HepG2 (cell line): ENCODE data around the gene CNTN5. TPM values are rescaled to one million over a fixed set of nuclear protein-coding genes. Genes with fewer than 3 reads are reported as not detected.

ENCODE experiments used
- ARID2 ChIP-seq: sonication (generic); formaldehyde crosslinking; IDR thresholded peaks from 2 replicates; pipeline ENCODE4 v1.8.1; 2022; ENCODE audit warnings: mild to moderate bottlenecking, missing genetic modification reagents, borderline replicate concordance
- ARNT2 ChIP-seq: sonication (generic); formaldehyde crosslinking; IDR thresholded peaks from 2 replicates; pipeline ENCODE4 v1.8.0; 2022; ENCODE audit warnings: mild to moderate bottlenecking, low read depth, missing genetic modification reagents, moderate library complexity
- CEBPZ ChIP-seq: IDR thresholded peaks from 2 replicates; pipeline ENCODE4 v1.6.1; 2012; ENCODE audit warnings: low read length, improper control_type of control experiment
- DBP ChIP-seq: sonication (generic); formaldehyde crosslinking; IDR thresholded peaks from 2 replicates; pipeline ENCODE4 v1.4.0; 2020; ENCODE audit warnings: missing genetic modification reagents; ENCODE audit errors: not compliant biosample characterization
- ELF3 ChIP-seq: IDR thresholded peaks from 2 replicates; pipeline ENCODE4 v1.6.1; 2016; ENCODE audit warnings: missing genetic modification reagents, missing compliant biosample characterization
- FOXK1 ChIP-seq: sonication (generic); formaldehyde crosslinking; IDR thresholded peaks from 2 replicates; pipeline ENCODE4 v1.4.0; 2020; ENCODE audit warnings: low read depth, missing genetic modification reagents, borderline replicate concordance
- HNRNPLL ChIP-seq: fragments of 200-400 bp; formaldehyde crosslinking; IDR thresholded peaks from 2 replicates; pipeline ENCODE4 v1.6.1; 2017; ENCODE audit warnings: mild to moderate bottlenecking, low read depth, low read length; ENCODE audit not compliant: poor library complexity, severe bottlenecking
- KDM6A ChIP-seq: IDR thresholded peaks from 2 replicates; pipeline ENCODE4 v1.6.1; 2016; ENCODE audit warnings: low read depth
- NONO ChIP-seq, 2 experiments: fragments of 450-650 bp in 1 of 2; sonication (generic) in 1 of 2; formaldehyde crosslinking in 1 of 2; IDR thresholded peaks in 1 of 2; conservative IDR thresholded peaks in 1 of 2; 2 replicates each; pipeline versions ENCODE4 v1.6.1 to v1.8.0; 2017 to 2022; ENCODE audit warnings: mild to moderate bottlenecking in 1 of 2, missing genetic modification reagents in 1 of 2, moderate library complexity in 1 of 2
- PLRG1 ChIP-seq: fragments of 450-650 bp; conservative IDR thresholded peaks from 2 replicates; pipeline ENCODE4 v1.6.1; 2016
- PRMT3 ChIP-seq: sonication (generic); formaldehyde crosslinking; IDR thresholded peaks from 2 replicates; pipeline ENCODE4 v1.8.1; 2022; ENCODE audit warnings: low read depth, mild to moderate bottlenecking, moderate library complexity, missing genetic modification reagents, borderline replicate concordance
- RAD21 ChIP-seq: fragments of 450-650 bp; formaldehyde crosslinking; IDR thresholded peaks from 2 replicates; pipeline ENCODE4 v1.5.0; 2020; ENCODE audit warnings: mild to moderate bottlenecking
- TRAFD1 ChIP-seq: sonication (generic); formaldehyde crosslinking; IDR thresholded peaks from 2 replicates; pipeline ENCODE4 v1.5.1; 2020; ENCODE audit warnings: missing genetic modification reagents, mild to moderate bottlenecking, borderline replicate concordance
- ZBTB4 ChIP-seq: sonication (generic); formaldehyde crosslinking; IDR thresholded peaks from 2 replicates; pipeline ENCODE4 v1.4.0; 2020; ENCODE audit warnings: missing genetic modification reagents, mild to moderate bottlenecking, borderline replicate concordance
- ZNF160 ChIP-seq: sonication (generic); formaldehyde crosslinking; IDR thresholded peaks from 2 replicates; pipeline ENCODE4 v1.8.0; 2022; ENCODE audit warnings: mild to moderate bottlenecking, inconsistent platforms, missing genetic modification reagents
- ZNF225 ChIP-seq: sonication (generic); formaldehyde crosslinking; IDR thresholded peaks from 2 replicates; pipeline ENCODE4 v1.4.0; 2020; ENCODE audit warnings: mild to moderate bottlenecking, missing genetic modification reagents
- ZNF264 ChIP-seq: sonication (generic); formaldehyde crosslinking; IDR thresholded peaks from 2 replicates; pipeline ENCODE4 v1.4.0; 2020; ENCODE audit warnings: missing genetic modification reagents
- ZNF282 ChIP-seq: fragments of 450-650 bp; IDR thresholded peaks from 2 replicates; pipeline ENCODE4 v1.6.1; 2018; ENCODE audit not compliant: partially characterized antibody
- ZNF792 ChIP-seq: IDR thresholded peaks from 2 replicates; pipeline ENCODE4 v1.6.1; 2016
- ZSCAN12 ChIP-seq: sonication (generic); formaldehyde crosslinking; IDR thresholded peaks from 2 replicates; pipeline ENCODE4 v1.9.0; 2021; ENCODE audit warnings: mild to moderate bottlenecking, missing genetic modification reagents
- polyA plus RNA-seq, 8 experiments: library from polyadenylated mRNA; depleted of rRNA in 3 of 8; stranded (reverse) in 7 of 8; unstranded in 1 of 8; fragments of >200 nt; fragmentation: Illumina TruSeq in 4 of 8; extraction: Trizol in 4 of 8; gene quantifications; 2 replicates each; pipeline versions ENCODE4 v1.2.1 to v1.2.3, GENCODE V29; 2011 to 2016; ENCODE audit warnings: low read depth in 4 of 8, missing spikeins in 1 of 8, mixed read lengths in 1 of 8; ENCODE audit not compliant: insufficient read depth in 1 of 8
- total RNA-seq, 5 experiments: library from RNA; depleted of rRNA; stranded (reverse); fragments of >200 nt; fragmentation: Illumina TruSeq; extraction: Trizol; gene quantifications; 2 replicates each; pipeline ENCODE4 v1.2.3, GENCODE V29; 2016; ENCODE audit warnings: low read depth in 1 of 5

CNTN5 gene
- total and polyA plus RNA-seq, 2 of the 13 experiments (the other 11 are each of a cell fraction or from before 2014, with no cell fraction given) = not detected

- TF ChIP-seq ZBTB4 = no peak
- no peak for TF ChIP-seq PLRG1
- no peak for TF ChIP-seq FOXK1 (CRISPR knock-in tag)
- no peak for TF ChIP-seq DBP (CRISPR knock-in tag)
- TF ChIP-seq ZNF160 (CRISPR knock-in tag) = no peak
- TF ChIP-seq ZSCAN12 (CRISPR knock-in tag) = no peak
- TF ChIP-seq ARNT2 (CRISPR knock-in tag) = no peak
- TF ChIP-seq ARID2 (CRISPR knock-in tag) = no peak
- peak; percentile 93 for TF ChIP-seq ELF3 (CRISPR knock-in tag)
- TF ChIP-seq HNRNPLL = no peak
- TF ChIP-seq NONO (IDR thresholded peaks at IDR 0.05) = no peak
- no peak for TF ChIP-seq NONO (CRISPR knock-in tag; conservative IDR thresholded peaks at IDR 0.05)
- no peak for TF ChIP-seq ZNF225 (CRISPR knock-in tag)
- TF ChIP-seq PRMT3 (CRISPR knock-in tag) = no peak
- TF ChIP-seq ZNF282 = no peak
- no peak for TF ChIP-seq KDM6A
- TF ChIP-seq TRAFD1 = no peak
- TF ChIP-seq ZNF792 = no peak
- TF ChIP-seq RAD21 = no peak
- TF ChIP-seq CEBPZ = no peak
- no peak for TF ChIP-seq ZNF264 (CRISPR knock-in tag)
These were observed 236.4 kb downstream of the CNTN5 start (continued) for GRCh38 chr11:99257131-99257530.
